HG02759 (cell line): Measurements from ENCODE around the gene CMTR1.

Experiments
- ATAC-seq: cut with Tn5 transposase; IDR thresholded peaks from one replicate; pipeline ENCODE4 v1.9.1; 2021; ENCODE audit warnings: mild to moderate bottlenecking, moderate library complexity; ENCODE audit not compliant: unreplicated experiment

The CMTR1 gene

GRCh38 chr6:37528541-37528940 lies 95.5 kb downstream of the CMTR1 start:
- ATAC-seq = no peak

DNA sequence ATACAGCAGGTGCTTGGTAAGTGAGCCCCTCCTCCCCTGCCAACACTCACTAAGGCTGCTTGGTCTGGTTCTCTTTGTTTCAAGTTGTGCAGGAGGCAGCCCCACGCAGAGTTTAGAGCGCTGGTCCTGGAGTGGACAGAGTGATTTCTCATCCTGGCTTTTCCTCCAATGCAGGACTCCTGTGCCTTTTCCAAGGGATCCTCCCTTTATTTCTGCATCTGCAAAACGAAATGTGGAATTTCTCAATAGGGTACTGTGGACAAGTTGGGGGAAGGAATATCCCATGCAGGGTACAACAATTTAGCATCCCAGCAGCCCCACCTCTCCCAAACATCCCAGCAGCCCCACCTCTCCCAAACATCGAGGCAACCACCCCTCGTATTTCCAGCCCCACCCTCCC lies 97.3 kb downstream of the CMTR1 start:
- ATAC-seq = no peak

DNA sequence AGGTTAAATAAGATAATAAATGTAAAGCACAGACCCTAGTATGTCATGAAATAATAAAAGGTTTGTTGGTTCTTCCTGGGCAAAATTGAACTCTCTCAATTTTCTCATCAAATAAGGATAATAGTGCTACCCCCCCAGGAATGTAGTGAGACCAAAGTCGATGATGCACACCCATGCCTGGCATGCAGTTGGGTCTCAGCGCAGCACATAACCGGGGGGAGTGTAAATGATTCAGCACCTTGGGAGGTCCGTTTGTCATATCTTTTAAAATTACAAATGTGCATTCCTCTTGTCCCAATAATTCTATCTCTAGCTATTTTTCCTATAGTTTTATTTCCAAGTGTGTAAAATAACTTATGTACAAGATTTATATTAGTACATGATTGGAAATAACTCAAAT lies 98.0 kb downstream of the CMTR1 start:
- ATAC-seq = no peak
